ENCODE results near the gene TRPM1. TPM values are rescaled to one million over a fixed set of nuclear protein-coding genes. Genes with fewer than 3 reads are reported as not detected.

TRPM1 gene
- total RNA-seq, 1 donor from 2014 or later = not detected

DNA sequence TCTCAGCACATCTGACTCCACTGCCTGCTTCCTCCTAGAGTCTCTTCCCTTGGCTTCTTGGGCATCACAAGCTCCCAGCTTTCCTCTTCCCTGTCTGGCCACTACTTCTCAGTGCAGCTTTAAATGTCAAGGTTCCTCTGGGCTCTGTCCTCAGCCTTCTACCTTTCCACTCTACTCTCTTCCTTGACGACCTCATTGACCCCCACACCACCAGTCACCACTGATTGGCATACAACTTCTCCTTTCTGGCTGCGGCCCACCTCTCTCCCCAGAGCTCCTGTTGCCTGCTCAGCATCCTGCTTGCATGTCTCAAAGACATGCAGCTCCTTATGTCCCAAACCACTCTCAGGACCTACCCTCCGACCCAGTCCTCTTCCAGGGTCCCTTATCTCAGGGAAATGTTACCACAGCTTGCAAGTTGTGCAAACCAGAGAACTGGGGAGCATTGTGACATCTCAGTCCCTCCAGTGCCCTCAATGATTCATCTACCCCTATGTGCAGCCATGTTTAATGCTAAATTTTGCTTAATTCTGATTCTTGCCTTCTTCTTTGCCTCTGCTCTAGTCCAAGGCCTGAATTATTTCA is 49.9 kb downstream of the TRPM1 start:
- intact Hi-C loops (cut with micrococcal nuclease) = no loop called here

DNA sequence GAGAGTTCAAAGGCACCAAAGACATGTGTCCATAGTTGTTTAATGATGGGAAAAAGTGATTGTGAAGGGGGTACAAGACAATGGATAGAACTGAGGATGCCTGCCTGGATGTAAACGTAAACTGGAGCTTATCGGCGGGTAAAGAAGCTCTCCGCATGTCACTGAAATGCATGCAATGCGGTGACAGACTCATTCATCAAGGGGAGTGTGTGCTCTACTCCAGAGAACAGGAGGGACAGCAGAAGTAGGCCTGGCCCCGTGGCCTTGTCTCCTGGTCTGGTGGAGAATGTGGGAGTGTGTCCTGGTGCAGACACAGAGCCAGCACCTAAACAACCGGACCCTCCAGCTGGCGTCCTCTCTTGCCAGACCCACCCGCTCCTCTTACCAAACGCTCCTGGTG is 50.6 kb downstream of the TRPM1 start:
- intact Hi-C loops (cut with micrococcal nuclease) = no loop called here

DNA sequence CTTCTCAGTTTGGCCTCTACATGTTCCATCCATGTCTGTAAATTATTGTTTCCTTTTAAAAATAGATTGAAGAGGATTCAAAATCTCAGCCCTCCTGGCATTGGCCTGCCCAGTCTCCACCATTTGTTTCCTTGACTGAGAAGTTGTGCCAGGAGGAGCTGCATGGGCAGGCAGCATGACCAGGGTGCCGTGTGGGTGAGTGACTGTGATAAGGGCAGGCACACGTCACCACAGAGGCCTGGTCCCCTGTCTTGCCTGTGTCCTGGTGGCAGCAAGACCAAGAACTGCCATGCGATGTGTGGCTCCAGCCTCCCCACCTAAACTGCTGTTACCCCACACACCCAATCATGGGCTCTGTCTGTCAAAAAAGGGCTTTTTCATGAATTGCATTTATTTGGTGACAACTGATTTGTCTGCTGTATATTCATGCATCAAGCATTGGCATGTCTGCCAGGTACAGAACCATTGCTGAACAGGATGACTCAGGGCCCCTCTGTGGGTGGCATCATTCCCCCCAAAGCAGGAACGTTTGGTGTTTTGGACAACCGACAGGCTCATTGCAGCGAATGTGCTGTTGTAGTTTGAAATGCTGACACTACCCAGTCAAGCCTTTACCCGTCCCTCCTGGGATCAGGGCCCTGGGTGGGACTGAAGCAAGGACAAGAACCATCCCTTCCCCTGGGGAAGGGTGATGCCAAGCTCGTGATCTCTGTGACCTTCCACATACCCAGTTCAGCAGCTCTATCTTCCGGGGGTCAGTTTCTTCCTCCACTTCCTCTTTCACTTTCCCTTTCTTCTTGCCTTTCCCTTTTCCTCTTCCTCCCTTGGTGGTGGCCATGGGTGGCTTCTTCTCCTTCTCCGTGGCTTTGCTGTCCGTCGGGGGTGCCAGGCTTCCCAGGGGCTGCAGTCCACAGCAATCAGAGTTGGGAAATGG is 51.6 kb downstream of the TRPM1 start:
- intact Hi-C loops (cut with micrococcal nuclease) = no loop called here

DNA sequence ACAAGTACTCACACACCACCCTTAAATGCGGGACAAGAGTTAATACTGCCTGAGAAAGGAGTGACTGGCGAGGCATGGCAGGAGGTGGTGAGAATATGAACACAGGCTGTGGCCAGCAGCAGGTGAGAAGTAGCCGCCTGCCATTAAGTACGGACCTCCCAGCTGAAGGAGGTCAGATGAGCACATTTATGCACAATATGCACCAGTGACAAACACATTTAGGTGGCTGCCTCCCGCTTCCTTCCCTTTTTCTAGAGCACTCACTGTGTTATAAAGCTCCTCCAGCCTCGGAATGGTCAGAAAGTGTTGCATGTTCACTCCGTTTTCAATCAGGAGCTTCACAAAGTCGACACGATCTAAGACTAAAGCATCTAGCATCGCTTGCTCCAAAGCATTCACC is 52.4 kb downstream of the TRPM1 start:
- intact Hi-C loops (cut with micrococcal nuclease) = no loop called here

DNA sequence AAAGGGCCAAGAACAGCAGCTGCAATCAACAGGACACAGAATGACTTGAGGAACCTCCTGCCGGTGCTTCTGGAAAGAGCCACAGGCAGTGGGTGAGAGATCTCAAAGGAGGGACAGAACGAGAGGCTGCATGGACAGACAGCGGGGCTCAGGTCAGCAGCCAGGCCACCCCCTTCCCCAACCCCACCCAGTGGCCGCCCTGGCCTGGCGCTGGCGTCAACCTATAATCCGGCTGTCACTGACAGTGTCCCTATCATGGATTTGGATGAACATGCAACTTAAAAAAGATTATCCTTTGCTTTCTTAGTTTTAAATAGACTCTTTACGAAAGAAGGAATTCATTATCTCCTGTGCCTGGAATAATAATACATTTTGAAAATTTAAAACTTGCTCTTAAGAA is 54.1 kb downstream of the TRPM1 start:
- intact Hi-C loops (cut with micrococcal nuclease) = no loop called here

DNA sequence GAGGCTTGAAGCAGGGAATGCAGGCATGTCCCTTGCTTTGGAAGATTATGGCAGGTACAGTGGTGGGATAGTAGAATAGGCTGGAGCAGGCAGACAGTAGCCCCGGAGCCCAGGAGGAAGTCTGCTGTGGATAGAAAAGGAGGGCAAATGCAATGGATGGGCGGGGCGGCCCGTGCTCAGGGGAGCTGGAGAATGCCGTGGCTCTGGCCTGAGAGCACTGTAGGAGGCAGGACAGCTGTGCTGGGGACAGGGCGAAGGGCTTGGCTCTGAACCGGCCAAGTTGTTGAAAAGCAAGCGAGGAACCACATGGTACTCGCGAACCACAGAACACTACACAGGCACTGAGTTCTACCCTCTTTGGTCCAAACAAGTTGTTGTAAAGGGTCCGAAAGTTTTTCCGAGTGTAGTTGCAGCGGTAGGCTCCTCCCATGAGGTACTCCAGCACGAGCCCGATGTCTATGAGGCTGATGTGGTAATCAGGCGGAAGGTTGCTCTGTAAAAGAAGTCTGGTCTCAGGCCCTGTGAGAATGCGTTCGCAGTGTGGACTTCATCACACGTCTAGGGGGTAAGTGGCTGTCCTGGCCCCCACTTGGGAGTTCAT is 54.7 kb downstream of the TRPM1 start:
- intact Hi-C loops (cut with micrococcal nuclease) = no loop called here

DNA sequence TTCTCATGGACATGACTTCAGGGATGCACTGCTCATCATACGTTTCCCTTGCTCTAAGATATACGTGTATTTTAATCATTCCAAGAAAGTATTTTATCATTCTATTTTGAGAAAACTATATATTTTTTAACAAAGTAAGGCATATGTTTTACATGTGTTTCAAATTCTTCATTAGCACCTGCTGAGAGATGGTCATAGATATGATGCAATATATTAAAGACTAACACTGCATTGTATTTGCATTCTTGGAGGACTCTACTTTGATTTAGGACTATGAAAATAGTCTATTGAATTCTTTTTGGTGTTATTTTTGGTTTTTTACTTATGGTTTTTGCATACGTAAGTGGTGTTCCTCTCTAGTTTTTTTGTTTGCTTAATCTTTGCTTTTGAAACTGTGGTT is 55.9 kb downstream of the TRPM1 start:
- intact Hi-C loops (cut with micrococcal nuclease) = no loop called here

DNA sequence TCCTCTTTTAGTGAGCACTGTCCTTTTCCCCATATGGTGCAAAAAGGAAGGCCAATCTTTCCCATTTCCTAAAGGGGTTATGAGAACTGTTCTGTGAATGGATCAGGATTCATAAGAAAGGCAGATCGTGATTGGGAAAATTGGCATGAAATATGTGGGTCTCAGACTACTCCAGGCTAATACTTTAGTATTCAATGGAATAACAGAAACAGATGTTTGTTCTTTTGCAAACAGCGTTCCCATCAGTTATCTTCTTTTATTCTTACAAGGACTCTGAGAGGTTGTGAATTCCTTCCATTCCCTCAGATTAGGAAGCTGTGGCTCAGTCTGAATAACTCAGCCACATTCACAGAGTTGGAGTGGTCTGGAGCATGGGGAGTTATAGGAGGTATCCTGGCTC is 58.8 kb downstream of the TRPM1 start:
- intact Hi-C loops (cut with micrococcal nuclease) = no loop called here

DNA sequence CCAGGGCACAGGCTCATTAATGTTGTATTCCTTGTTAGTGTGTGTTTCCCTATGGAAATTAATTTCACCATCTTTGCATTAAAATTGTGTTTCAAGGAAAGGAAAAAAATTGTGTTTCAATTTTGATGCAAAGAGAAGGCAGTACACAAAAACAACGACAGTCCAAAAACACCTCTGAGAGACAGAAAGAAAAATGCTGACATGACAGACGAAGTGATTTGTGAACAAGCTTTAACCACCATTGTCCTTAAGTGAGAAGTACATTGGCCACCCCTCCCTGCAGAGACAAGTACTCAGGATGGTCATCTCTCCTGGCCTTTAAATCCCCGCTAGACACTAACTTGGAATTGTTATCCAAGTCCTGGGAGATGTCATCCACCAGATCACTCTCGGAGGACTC is 59.9 kb downstream of the TRPM1 start:
- intact Hi-C loops (cut with micrococcal nuclease) = no loop called here

DNA sequence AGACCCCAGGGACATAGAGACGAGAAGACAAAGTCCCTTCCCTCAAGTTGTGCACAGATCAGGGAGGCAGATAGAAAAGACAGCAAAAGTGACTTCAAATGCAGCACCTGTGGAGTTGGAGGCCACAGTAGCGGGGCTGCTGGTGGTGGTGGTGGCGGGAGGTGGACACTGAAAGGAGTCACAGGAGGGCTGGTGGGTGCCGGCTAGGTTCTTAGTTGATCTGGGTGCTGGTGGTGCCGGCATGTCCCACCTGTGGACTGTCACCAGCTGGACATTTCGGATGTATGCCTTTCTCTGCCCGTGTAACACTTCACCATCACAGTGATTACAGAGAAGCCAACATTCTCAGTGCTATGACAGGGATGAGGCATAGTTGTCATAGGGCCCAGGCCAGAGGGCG is 60.9 kb downstream of the TRPM1 start:
- intact Hi-C loops (cut with micrococcal nuclease) = no loop called here

DNA sequence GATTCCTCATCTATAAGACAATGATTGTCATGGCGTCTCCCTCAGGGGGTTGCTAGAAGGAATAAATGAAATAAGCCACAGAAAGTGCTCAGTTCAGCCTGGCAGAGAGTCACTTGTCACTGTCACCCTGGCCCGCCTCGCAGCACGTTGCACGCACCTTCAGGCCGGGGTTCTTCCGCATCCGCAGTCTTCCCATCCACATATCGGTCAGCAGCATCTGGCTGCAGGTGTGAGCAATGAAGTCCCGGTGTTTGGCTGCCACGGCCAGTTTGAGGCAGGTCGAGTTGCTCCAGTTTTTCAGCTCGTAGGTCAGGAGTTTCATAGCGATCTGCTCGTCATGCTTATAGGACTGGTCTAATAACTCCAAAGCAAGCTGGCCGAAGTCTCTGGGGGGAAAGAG is 61.6 kb downstream of the TRPM1 start:
- intact Hi-C loops (cut with micrococcal nuclease) = no loop called here

DNA sequence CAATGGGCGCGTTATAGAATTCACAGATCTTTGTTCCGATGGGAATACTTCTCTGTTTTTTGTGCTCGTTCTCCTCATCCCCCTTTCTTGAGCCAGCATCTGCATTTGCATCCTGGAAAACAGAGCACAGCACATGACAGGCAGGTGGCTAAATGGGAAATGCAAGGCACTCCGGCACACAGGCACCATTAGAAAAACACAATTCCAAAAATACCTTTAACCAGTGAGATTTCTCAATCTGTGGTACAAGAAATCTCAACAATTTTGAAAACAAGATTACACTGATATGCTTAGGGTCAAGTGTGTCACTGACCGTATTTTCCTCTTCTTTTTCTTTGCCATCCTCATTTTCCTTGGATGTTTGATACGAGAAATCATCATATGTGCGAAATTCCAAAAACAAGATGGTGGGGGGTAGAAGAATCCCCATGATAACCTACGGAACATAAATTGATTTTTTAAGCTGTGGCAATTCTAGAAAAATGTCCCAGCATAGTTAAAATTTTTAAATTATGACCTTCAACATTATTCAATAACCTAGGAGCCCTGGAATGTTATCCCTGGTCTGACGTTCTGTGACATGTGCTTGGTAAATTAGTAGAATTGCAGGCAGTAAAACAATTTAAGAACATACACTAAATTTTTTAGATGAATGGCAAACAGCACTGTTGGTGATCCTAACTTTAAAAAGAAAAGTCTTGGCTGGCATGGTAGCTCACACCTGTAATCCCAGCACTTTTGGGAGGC is 63.6 kb downstream of the TRPM1 start:
- intact Hi-C loops (cut with micrococcal nuclease) = no loop called here

DNA sequence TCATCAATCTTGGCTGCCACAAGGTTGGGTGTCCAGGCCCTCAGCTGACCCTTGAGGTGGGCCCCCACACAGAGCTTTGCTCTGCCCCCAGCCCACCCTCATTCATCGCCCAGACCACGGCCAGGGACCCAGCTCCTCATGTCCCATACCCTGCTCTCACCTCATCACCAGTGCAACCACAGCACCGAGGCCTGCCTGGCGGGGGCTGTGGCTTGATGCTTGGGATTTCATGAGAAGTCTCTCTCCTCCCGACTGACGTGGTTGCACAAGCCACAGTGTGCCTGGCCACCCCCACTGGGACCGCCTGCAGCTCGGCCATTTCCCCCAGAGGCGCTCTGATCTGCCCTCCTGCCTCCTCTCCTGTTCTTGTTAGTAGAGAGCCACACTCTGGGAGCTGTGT is 64.7 kb downstream of the TRPM1 start:
- intact Hi-C loops (cut with micrococcal nuclease) = no loop called here

DNA sequence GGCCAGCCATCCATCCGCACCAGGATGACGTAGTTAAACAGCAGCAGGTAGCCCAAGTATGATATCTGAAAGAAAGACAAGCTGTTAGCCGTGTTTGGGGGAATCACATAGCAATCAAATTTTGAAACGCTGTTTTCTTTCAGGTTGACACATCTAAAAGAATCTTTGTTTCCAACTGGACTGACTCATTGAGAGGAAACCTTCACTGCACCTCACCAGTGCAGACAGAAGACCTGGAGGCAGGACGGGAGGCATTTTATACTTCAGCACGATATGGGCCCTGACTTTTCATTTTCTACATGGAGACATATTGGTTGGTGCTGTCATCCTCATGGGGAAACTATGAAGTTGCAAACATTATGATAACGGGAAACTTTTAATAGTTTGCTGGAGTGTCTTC is 65.9 kb downstream of the TRPM1 start:
- intact Hi-C loops (cut with micrococcal nuclease) = no loop called here

DNA sequence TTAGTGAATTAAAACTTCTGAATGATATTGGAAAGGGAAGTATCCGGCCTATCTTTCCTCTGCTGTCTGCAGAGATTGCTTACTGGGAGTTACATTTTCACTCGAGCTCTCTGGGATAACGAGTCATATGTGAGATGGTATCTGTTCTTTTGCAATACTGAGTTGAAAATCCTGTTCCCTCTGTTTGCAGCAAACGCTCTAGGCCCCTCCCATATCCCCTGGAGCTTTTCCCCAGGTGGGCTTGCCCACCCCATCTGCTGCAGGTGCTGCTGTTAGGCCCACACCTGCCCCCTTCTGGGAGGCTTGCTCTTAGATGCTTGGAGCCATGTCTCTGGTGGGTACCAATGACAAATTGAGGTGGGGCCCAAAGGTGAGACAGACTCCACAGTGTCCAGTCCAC is 67.4 kb downstream of the TRPM1 start:
- intact Hi-C loops (cut with micrococcal nuclease) = no loop called here

DNA sequence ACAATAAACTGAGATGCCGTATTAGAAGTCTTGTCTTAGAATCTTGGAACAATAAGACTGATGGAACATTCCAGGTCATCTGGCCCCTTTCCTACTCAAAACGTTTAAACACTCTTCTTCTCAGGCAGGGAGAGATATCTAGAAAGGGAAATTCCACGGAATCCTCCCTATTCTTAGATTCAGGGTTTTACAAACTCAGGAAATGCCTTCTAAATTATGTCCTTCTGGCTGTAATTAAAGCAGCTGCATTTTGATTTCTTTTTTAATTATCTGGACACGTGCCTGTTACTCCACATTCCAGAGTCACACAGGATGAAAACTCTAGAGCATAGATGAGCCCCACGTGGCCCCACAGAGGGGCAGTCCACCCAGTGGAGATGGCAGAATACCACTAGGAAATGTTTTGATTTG is 68.6 kb downstream of the TRPM1 start:
- intact Hi-C loops (cut with micrococcal nuclease) = no loop called here

DNA sequence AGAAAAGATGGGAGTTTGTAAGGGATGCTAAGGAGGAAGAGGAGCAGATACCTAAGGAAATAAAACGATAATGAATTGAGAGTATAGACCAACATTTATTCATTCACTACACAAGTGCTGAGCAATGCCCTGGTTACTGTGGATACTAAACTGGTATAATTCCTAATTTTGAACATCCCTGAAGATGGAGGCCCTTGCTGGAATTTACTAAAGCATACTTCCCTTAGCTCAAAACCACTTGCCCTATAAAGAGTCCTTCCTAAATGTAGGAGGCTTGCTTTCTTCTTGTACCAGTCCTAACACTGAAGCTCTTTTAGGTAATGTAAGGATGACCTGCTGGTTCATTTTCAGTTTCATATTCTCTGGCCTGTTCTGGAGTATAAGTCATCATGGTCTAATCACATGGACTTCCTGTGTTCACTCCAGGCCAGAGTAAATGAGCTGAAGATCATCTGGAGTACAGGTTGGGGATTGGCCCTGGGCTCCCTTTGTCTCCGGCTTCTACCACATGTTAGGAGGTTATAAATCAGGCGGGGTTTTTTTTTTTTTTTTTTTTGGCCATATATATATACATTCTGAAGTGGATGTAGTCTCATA is 70.0 kb downstream of the TRPM1 start:
- intact Hi-C loops (cut with micrococcal nuclease) = no loop called here

DNA sequence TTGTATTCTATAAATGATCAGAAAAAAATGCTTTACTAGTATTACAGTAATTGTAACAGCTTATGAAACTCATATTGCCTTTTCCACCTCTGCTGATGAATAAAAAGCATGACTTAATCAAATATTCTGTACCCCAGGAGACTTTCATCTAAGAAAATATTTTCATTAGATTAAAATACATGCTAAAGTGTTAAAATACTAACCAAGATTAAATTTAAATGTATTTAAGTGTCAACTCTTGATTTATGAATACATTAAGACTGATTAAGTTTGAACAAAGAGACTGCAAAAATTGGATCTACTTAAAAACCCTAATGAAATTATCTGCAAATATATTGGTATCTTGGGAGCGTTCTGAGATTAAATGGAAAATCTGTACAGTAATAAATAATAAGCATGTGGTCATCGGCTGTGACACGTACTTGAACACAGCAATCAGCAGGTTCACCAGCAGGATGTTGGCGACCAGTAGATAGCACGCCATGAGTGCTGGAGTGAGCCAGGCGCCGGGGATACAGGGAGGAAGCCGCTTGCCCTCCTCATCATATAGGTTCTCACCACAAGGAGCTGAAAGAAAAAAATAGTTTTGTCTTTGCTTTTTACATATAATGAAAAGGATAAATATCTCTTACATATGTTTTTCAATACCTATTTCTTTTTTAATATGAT is 73.5 kb downstream of the TRPM1 start:
- intact Hi-C loops (cut with micrococcal nuclease) = no loop called here

DNA sequence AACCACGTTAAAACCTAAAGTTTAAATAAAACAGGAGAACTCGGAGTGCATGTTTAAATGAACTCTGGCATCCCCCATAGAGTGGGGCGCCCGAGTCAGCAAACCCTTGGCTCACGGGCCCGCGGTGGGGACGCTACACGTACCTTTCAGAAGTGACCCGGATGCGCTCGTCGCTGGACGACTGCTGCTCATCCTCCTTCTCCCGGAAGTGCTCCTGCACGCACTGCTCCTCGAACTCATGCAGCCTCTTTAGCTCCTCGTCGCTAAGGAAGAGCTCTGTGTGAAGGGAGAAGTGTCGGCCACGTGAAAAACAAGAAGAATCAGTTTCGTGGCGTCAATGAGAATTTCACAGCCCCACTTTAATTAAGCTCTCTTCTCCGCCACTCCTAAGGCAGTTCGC is 75.5 kb downstream of the TRPM1 start:
- intact Hi-C loops (cut with micrococcal nuclease) = no loop called here

DNA sequence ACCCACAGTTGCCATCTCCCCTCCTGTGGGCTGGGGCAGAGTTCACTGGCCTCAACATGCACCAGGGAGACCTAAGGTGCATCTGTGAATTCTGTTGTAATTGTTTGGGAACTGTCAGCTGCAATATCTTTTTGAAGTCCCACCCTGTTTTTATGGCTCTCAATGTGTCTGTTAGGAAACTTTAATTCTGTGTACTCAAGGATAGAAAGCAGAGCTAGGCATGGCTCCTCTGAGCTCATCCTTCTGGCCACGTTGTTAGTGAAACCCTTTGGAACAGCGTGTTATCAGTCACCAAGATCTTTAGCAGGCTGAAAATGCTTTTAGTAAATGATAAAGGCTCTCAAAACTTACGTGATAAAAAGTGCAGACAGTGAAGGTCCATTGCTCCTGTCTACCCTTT is 76.5 kb downstream of the TRPM1 start:
- intact Hi-C loops (cut with micrococcal nuclease) = loop anchor here (5.0 kb wide), 1 partner anchor 887 kb away; no protein-coding TSS in a partner anchor

DNA sequence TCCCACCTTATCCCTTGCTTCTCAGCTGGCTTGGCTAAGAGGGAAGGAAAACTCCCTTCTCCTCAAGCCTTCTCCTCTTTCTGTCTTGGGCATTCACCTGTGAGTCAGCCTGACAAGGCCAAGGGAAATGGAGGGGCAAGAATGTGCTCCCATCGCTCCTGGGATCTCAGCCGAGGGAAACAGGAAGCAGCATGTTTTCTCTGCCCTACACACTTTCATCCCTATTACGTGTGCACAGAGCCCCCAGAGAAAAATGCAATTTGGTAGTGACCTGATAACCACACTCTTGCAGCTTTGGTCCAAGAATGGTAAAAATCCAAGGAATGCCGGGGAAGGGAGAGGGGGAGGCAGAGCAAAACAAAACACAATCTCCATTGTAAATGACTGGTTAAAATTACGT is 77.2 kb downstream of the TRPM1 start:
- intact Hi-C loops (cut with micrococcal nuclease) = loop anchor here (5.0 kb wide), 1 partner anchor 888 kb away; no protein-coding TSS in a partner anchor

Data from T-helper 1 cell treated with Interleukin-12 subunit alpha and Interleukin-12 subunit beta and Interleukin-4 antibody, amounts not matched to agents 30 ng/mL and 1 ng/mL, for 36 hours (primary cell).